Skin epidermis (tissue), 12 donors: ENCODE data around the gene IRF8.
"Not testable (repeated sequence)": the region's sequence is repeated elsewhere in the genome, so short reads cannot be mapped to it uniquely, and the experiment has no call there.

Experiments
- H3K27ac ChIP-seq, 21 experiments: fragments of 200-600 bp; sonication (generic) in 11 of 21; one replicate each; pipeline ENCODE4 v1.5.0; 2020; ENCODE audit warnings: mild to moderate bottlenecking in 3 of 21, inconsistent platforms in 2 of 21, moderate library complexity in 2 of 21
- H3K4me3 ChIP-seq, 7 experiments: fragments of 200-600 bp; sonication (generic) in 2 of 7; one replicate each; pipeline ENCODE4 v1.5.0; 2020; ENCODE audit warnings: inconsistent platforms in 2 of 7, mild to moderate bottlenecking in 2 of 7, moderate library complexity in 1 of 7

The IRF8 gene, protein sequence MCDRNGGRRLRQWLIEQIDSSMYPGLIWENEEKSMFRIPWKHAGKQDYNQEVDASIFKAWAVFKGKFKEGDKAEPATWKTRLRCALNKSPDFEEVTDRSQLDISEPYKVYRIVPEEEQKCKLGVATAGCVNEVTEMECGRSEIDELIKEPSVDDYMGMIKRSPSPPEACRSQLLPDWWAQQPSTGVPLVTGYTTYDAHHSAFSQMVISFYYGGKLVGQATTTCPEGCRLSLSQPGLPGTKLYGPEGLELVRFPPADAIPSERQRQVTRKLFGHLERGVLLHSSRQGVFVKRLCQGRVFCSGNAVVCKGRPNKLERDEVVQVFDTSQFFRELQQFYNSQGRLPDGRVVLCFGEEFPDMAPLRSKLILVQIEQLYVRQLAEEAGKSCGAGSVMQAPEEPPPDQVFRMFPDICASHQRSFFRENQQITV

GRCh38 chr16:85898521-85899442 is at the start of gene IRF8:
Gene IRF8, plus strand, starts transcription at chr16:85899162. Its CDS starts 3,854 bp downstream, at chr16:85903016.
- H3K27ac ChIP-seq, result peak within 1 kb of the TSS in 19 of 21 experiments; percentile 8 to 84 (median 43)
- peak within 1 kb of the TSS; percentile 28 to 51 (median 41) for H3K4me3 ChIP-seq

GRCh38 chr16:85849388-85849787 is 49.6 kb upstream of the IRF8 start:
- Histone ChIP-seq H3K27ac (no peak overlapping the region), H3K4me3 (no peak overlapping the region)

GRCh38 chr16:85850344-85850880 is 48.5 kb upstream of the IRF8 start:
- H3K4me3 ChIP-seq, result no peak overlapping the region
- H3K27ac ChIP-seq, result no peak overlapping the region

- H3K4me3 ChIP-seq, result no peak overlapping the region
- no peak overlapping the region for H3K27ac ChIP-seq
Observed at GRCh38 chr16:85851034-85851785, 47.8 kb upstream of the IRF8 start.

GRCh38 chr16:85853547-85854545 is 45.1 kb upstream of the IRF8 start:
- Histone ChIP-seq H3K27ac (peak overlapping the region in 4 of 21 experiments; percentile 14 to 56 (median 26)), H3K4me3 (no peak overlapping the region)

DNA sequence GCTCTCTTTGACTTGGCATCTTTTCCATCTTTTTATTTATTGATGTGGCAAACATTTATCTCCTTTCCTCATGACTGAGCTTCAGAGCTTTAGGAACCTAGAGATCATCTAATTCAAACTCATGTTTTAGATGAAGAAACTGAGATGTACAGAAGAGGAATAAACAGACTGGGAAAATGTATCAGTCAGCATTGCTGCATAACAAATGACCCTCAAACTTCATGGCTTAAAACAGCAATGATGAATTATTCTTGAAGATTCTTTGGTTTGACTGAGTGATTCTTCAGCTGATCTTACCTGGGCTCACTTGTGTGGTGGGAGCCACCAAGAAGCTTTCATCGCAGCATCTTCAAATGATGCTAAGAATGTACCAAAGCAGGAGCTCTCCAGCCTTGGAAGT is 44.0 kb upstream of the IRF8 start:
- H3K4me3 ChIP-seq, result no peak overlapping the region
- H3K27ac ChIP-seq, result peak overlapping the region in 2 of 21 experiments; percentile 23 to 30

GRCh38 chr16:85856079-85856478 is 42.9 kb upstream of the IRF8 start:
- Histone ChIP-seq H3K27ac (no peak overlapping the region), H3K4me3 (no peak overlapping the region)

DNA sequence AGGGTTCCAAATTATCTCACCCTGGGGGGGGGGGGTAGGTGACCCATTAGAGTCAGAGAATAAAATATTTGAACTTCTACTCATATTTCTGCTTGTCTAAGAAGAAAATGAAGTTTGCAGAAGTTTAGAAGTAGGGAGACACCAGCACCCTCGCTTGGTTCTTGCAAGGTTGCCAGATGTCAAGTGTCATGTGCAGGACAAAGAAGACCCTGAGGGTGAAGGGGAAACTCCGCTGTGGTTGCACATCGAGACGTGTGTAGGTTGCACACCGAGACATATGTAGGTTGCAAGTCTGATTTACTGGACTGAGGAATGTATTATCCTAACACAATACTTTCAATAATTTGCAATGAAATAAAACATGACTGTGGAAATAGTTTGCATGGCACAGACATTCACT is 42.4 kb upstream of the IRF8 start:
- Histone ChIP-seq H3K4me3 (no peak overlapping the region), H3K27ac (no peak overlapping the region)

GRCh38 chr16:85857406-85857805 is 41.6 kb upstream of the IRF8 start:
- no peak overlapping the region for H3K4me3 ChIP-seq
- H3K27ac ChIP-seq, result no peak overlapping the region

DNA sequence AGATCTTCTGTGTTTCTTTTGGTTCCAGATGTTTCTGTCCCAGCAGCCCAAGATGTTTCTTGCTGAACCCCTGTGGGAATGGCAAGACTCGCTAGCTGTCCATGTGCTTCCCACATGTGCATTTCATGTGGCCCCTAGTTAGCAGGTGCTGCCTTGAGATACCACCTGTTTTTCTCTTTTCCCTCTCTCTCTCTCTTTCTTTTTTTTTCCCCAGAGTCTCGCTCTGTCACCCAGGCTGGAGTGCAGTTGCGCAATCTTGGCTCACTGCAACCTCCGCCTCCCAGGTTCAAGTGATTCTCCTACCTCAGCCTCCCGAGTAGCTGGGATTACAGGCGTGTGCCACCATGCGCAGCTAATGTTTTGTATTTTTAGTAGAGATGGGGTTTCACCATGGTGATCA is 40.4 kb upstream of the IRF8 start:
- not testable (repeated sequence) for H3K27ac ChIP-seq, H3K4me3 ChIP-seq

GRCh38 chr16:85858984-85859817 is 39.8 kb upstream of the IRF8 start:
- Histone ChIP-seq H3K4me3 (no peak overlapping the region), H3K27ac (no peak overlapping the region)

GRCh38 chr16:85859818-85860125 is 39.2 kb upstream of the IRF8 start:
- Histone ChIP-seq H3K4me3 (no peak overlapping the region), H3K27ac (no peak overlapping the region)

- no peak overlapping the region for H3K4me3 ChIP-seq
- no peak overlapping the region for H3K27ac ChIP-seq
Observed at GRCh38 chr16:85860413-85861094, 38.4 kb upstream of the IRF8 start.

DNA sequence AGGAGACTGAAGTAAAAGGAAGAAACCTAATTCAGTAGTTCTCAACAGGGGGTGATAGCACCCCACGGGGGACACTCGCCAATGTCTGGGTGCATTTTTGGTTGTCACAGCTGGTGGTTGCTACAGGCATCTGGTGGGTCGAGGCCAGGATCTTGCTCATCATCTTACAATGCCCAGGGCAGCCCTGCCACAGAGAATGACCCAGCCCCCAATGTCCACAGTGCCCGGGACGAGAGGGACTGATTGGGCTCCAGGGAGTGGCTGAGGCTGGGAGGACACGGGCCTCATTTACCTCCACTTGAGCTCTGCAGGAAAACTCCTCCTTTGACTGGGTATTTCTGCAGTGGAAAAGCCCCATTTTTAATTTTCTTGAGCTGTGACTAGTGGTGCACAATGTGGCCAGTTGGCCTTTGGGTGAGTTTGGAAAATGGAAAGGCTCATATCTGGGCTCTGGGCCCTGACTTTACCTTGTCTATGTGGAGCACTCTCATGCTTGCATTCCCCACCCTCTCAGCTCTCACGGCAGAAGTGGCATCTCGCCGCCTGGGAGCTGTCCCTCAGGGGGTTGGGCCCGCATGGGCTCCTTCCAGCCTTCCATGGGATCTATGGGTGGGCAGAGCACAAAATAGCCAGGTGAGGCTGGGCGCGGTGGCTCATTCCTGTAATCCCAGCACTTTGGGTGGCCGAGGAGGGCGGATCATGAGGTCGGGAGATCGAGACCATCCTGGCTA is 37.7 kb upstream of the IRF8 start:
- Histone ChIP-seq H3K27ac (no peak overlapping the region), H3K4me3 (no peak overlapping the region)

DNA sequence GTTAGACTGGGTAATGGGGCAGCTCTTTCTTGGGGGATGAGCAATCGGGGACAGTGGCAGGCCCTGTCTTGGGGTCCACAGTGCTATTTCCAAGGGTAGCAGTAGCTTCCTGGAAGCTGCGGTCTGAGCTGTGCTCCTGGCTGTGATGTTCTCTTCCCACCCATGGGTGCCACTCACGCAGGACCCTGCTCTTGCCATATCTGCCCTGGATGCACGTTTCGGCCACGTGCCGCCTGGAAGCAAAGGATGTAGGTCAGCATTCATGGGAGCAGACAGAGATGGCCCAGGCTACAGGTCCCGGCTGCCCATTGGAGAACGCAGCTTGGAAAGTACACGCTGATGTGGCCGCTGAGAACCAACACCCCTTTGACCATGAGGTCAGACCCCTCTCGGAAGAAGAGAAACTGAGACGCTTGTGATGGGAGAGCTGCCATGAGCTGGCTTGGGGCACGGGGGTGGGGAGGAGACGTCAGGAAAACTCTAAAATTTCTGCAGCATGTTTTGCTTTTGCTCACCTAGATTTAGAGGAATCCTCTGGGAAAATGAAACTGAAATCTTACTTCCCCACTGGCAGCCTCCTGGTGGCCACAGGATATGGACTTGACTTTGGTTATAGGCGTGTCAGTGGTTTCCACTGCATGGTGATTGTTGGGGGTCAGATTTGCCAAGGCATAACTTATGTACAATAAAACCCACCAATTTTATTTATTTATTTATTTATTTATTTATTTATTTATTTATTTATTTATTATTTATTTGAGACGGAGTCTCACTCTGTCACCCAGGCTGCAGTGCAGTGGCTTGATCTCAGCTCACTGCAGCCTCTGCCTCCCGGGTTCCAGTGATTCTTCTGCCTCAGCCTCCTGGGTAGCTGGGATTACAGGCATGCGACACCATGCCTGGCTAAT is 36.2 kb upstream of the IRF8 start:
- H3K4me3 ChIP-seq, result no peak overlapping the region

GRCh38 chr16:85863384-85863774 is 35.6 kb upstream of the IRF8 start:
- Histone ChIP-seq H3K4me3 (no peak overlapping the region), H3K27ac (no peak overlapping the region)

More for the DNA sequence above, 36.2 kb upstream of the IRF8 start:
- no peak overlapping the region for H3K27ac ChIP-seq
